GM23338 (cell line): ENCODE measurements around the gene AHI1. TPM values are rescaled to one million over a fixed set of nuclear protein-coding genes. Genes with fewer than 3 reads are reported as not detected.

Source experiments
- ATAC-seq: fragments of 200-7000 bp; cut with Tn5 transposase; 3 replicates; pipeline ENCODE4 v1.9.1; 2020
- DNase-seq: peaks from one replicate; pipeline ENCODE4 v3.0.0-alpha.2; 2015; ENCODE audit warnings: low spot score
- H2AFZ ChIP-seq: fragments of 200-600 bp; sonication (generic); 2 replicates; pipeline ENCODE4 v1.8.0; 2016; ENCODE audit warnings: antibody characterized with exemption, mild to moderate bottlenecking, moderate library complexity
- H3F3A ChIP-seq: fragments of 200-600 bp; sonication (generic); replicated peaks from 2 replicates; pipeline ENCODE4 v1.8.0; 2017; ENCODE audit warnings: antibody characterized with exemption, mixed run types, low read depth
- H3K27ac ChIP-seq: fragments of 200-600 bp; sonication (generic); 2 replicates; pipeline ENCODE4 v1.6.1; 2016; ENCODE audit warnings: low read depth
- H3K27me3 ChIP-seq: fragments of 200-600 bp; sonication (generic); 2 replicates; pipeline ENCODE4 v1.8.0; 2016; ENCODE audit warnings: mild to moderate bottlenecking, mixed run types, moderate library complexity; ENCODE audit not compliant: insufficient read depth
- H3K36me3 ChIP-seq: fragments of 200-600 bp; sonication (generic); 2 replicates; pipeline ENCODE4 v1.8.0; 2016; ENCODE audit warnings: mild to moderate bottlenecking; ENCODE audit not compliant: insufficient read depth
- H3K4me1 ChIP-seq: fragments of 200-600 bp; sonication (generic); 2 replicates; pipeline ENCODE4 v1.8.0; 2016; ENCODE audit warnings: mild to moderate bottlenecking, moderate library complexity; ENCODE audit not compliant: insufficient read depth
- H3K4me2 ChIP-seq: fragments of 200-600 bp; sonication (generic); 2 replicates; pipeline ENCODE4 v1.7.1; 2017; ENCODE audit warnings: mixed run types
- H3K4me3 ChIP-seq: fragments of 200-600 bp; sonication (generic); 2 replicates; pipeline ENCODE4 v1.6.1; 2016; ENCODE audit warnings: mixed run types
- H3K79me2 ChIP-seq: fragments of 200-600 bp; sonication (generic); replicated peaks from 2 replicates; pipeline ENCODE4 v1.8.0; 2017; ENCODE audit warnings: mild to moderate bottlenecking; ENCODE audit not compliant: insufficient read depth
- H3K9me2 ChIP-seq: fragments of 200-600 bp; sonication (generic); 2 replicates; pipeline ENCODE4 v1.8.0; 2017; ENCODE audit not compliant: insufficient read depth
- H4K20me1 ChIP-seq: fragments of 200-600 bp; sonication (generic); replicated peaks from 2 replicates; pipeline ENCODE4 v1.8.0; 2017; ENCODE audit warnings: mild to moderate bottlenecking; ENCODE audit not compliant: insufficient read depth
- H3K27ac Mint-ChIP-seq: 2 replicates; pipeline ENCODE4 v1.8.0; 2020; ENCODE audit warnings: inconsistent platforms, mild to moderate bottlenecking, moderate library complexity, mixed read lengths
- H3K27me3 Mint-ChIP-seq: 3 replicates; pipeline ENCODE4 v1.8.0; 2022; ENCODE audit warnings: low read depth, mild to moderate bottlenecking, moderate library complexity, mixed read lengths, inconsistent platforms; ENCODE audit not compliant: insufficient read depth, poor library complexity
- H3K36me3 Mint-ChIP-seq: 3 replicates; pipeline ENCODE4 v1.8.0; 2021; ENCODE audit warnings: low read depth, mild to moderate bottlenecking, inconsistent platforms, moderate library complexity, mixed read lengths
- H3K4me1 Mint-ChIP-seq: 3 replicates; pipeline ENCODE4 v1.8.0; 2020; ENCODE audit warnings: mild to moderate bottlenecking, inconsistent platforms, mixed read lengths
- H3K4me3 Mint-ChIP-seq: 3 replicates; pipeline ENCODE4 v1.8.0; 2021; ENCODE audit warnings: moderate library complexity, mild to moderate bottlenecking, inconsistent platforms, mixed read lengths
- H3K9me3 Mint-ChIP-seq: 3 replicates; pipeline ENCODE4 v1.8.0; 2020; ENCODE audit warnings: moderate library complexity, mild to moderate bottlenecking, inconsistent platforms, mixed read lengths
- CREB1 ChIP-seq: fragments of 250-450 bp; sonication (Bioruptor Pico); IDR thresholded peaks from 2 replicates; pipeline ENCODE4 v1.5.0; 2020; ENCODE audit warnings: low read depth, mild to moderate bottlenecking, moderate library complexity
- ETS1 ChIP-seq: IDR thresholded peaks from 2 replicates; pipeline ENCODE4 v1.6.1; 2016; ENCODE audit warnings: antibody characterized with exemption
- EZH2 ChIP-seq: fragments of 200-600 bp; sonication (generic); IDR thresholded peaks from one replicate; pipeline ENCODE4 v1.8.0; 2017; ENCODE audit warnings: antibody characterized with exemption, mild to moderate bottlenecking, low read depth; ENCODE audit not compliant: unreplicated experiment
- EZH2phosphoT487 ChIP-seq: fragments of 200-600 bp; sonication (generic); IDR thresholded peaks from one replicate; pipeline ENCODE4 v1.8.1; 2018; ENCODE audit warnings: antibody characterized with exemption; ENCODE audit not compliant: unreplicated experiment
- JUNB ChIP-seq: IDR thresholded peaks from one replicate; pipeline ENCODE4 v1.6.1; 2016; ENCODE audit warnings: antibody characterized with exemption; ENCODE audit not compliant: unreplicated experiment
- NANOG ChIP-seq: IDR thresholded peaks from 2 replicates; pipeline ENCODE4 v1.6.1; 2016; ENCODE audit warnings: antibody characterized with exemption, borderline replicate concordance
- POLR2AphosphoS5 ChIP-seq: IDR thresholded peaks from 2 replicates; pipeline ENCODE4 v1.6.1; 2016; ENCODE audit warnings: antibody characterized with exemption, low read depth
- STAT1 ChIP-seq: IDR thresholded peaks from one replicate; pipeline ENCODE4 v1.6.1; 2016; ENCODE audit warnings: antibody characterized with exemption; ENCODE audit not compliant: unreplicated experiment
- ZNF114 ChIP-seq: fragments of 250-450 bp; sonication (Bioruptor Pico); IDR thresholded peaks from 2 replicates; pipeline ENCODE4 v1.5.0; 2020; ENCODE audit warnings: mild to moderate bottlenecking, moderate library complexity
- ZNF331 ChIP-seq: fragments of 250-450 bp; sonication (Bioruptor Pico); IDR thresholded peaks from 2 replicates; pipeline ENCODE4 v1.5.0; 2020; ENCODE audit warnings: low read depth, mild to moderate bottlenecking, moderate library complexity
- ZNF462 ChIP-seq: fragments of 250-450 bp; sonication (Bioruptor Pico); IDR thresholded peaks from 2 replicates; pipeline ENCODE4 v1.5.0; 2020; ENCODE audit warnings: mild to moderate bottlenecking, moderate library complexity
- polyA plus RNA-seq: library from polyadenylated mRNA; unstranded; fragments of >200 nt; fragmentation: Nextera tagmentation; extraction: Ambion mirVana; gene quantifications from 2 replicates; pipeline ENCODE4 v1.2.1, GENCODE V29; 2016
- total RNA-seq: library from RNA; depleted of rRNA; stranded (reverse); fragments of >200 nt; shearing (Covaris generic); gene quantifications from 2 replicates; pipeline ENCODE4 v1.2.3, GENCODE V29; 2014
- TF ChIP-seq, protein P1 (sequence below): IDR thresholded peaks from one replicate; pipeline ENCODE4 v1.6.1; 2018; ENCODE audit warnings: antibody characterized with exemption; ENCODE audit not compliant: unreplicated experiment
- TF ChIP-seq, protein P2 (sequence below), 2 experiments: fragments of 200-600 bp in 1 of 2; sonication (generic) in 1 of 2; conservative IDR thresholded peaks; 2 replicates each; pipeline versions ENCODE4 v1.5.1 to v1.6.1; 2016 to 2017; ENCODE audit warnings: antibody characterized with exemption in 2 of 2, low read depth in 2 of 2, mild to moderate bottlenecking in 2 of 2, moderate library complexity in 1 of 2

The AHI1 gene
- total and polyA plus RNA-seq, 2 experiments from 2014 or later, result 19.8 to 72.9 TPM

GRCh38 chr6:135531954-135532490 lies 34.5 kb upstream of the AHI1 start:
- Mint-ChIP-seq H3K27me3 (no peaks in the 10 kb centered on the region), H3K36me3 (no peaks in the 10 kb centered on the region)
- no peak for TF ChIP-seq JUNB
- TF ChIP-seq, protein P1, sequence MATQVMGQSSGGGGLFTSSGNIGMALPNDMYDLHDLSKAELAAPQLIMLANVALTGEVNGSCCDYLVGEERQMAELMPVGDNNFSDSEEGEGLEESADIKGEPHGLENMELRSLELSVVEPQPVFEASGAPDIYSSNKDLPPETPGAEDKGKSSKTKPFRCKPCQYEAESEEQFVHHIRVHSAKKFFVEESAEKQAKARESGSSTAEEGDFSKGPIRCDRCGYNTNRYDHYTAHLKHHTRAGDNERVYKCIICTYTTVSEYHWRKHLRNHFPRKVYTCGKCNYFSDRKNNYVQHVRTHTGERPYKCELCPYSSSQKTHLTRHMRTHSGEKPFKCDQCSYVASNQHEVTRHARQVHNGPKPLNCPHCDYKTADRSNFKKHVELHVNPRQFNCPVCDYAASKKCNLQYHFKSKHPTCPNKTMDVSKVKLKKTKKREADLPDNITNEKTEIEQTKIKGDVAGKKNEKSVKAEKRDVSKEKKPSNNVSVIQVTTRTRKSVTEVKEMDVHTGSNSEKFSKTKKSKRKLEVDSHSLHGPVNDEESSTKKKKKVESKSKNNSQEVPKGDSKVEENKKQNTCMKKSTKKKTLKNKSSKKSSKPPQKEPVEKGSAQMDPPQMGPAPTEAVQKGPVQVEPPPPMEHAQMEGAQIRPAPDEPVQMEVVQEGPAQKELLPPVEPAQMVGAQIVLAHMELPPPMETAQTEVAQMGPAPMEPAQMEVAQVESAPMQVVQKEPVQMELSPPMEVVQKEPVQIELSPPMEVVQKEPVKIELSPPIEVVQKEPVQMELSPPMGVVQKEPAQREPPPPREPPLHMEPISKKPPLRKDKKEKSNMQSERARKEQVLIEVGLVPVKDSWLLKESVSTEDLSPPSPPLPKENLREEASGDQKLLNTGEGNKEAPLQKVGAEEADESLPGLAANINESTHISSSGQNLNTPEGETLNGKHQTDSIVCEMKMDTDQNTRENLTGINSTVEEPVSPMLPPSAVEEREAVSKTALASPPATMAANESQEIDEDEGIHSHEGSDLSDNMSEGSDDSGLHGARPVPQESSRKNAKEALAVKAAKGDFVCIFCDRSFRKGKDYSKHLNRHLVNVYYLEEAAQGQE, result no peak
- TF ChIP-seq, protein P2, sequence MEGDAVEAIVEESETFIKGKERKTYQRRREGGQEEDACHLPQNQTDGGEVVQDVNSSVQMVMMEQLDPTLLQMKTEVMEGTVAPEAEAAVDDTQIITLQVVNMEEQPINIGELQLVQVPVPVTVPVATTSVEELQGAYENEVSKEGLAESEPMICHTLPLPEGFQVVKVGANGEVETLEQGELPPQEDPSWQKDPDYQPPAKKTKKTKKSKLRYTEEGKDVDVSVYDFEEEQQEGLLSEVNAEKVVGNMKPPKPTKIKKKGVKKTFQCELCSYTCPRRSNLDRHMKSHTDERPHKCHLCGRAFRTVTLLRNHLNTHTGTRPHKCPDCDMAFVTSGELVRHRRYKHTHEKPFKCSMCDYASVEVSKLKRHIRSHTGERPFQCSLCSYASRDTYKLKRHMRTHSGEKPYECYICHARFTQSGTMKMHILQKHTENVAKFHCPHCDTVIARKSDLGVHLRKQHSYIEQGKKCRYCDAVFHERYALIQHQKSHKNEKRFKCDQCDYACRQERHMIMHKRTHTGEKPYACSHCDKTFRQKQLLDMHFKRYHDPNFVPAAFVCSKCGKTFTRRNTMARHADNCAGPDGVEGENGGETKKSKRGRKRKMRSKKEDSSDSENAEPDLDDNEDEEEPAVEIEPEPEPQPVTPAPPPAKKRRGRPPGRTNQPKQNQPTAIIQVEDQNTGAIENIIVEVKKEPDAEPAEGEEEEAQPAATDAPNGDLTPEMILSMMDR (conservative IDR thresholded peaks at IDR 0.05; ENCODE audit: low read depth in 2 of 2), result no peak
- no peak for TF ChIP-seq ZNF331
- no peak for TF ChIP-seq STAT1
- no peak for TF ChIP-seq ZNF462 (CRISPR knock-in tag)
- TF ChIP-seq ETS1, result no peak
- TF ChIP-seq POLR2AphosphoS5, result no peak
- no peak for TF ChIP-seq EZH2phosphoT487
- no peak for TF ChIP-seq CREB1 (CRISPR knock-in tag)
- no peak for TF ChIP-seq ZNF114
- no peak for TF ChIP-seq EZH2
- TF ChIP-seq NANOG, result no peak

More at GRCh38 chr6:135531954-135532490, 34.5 kb upstream of the AHI1 start:
- no peak overlapping the region for H3K4me3 Mint-ChIP-seq
- H2AFZ ChIP-seq, result no peak overlapping the region
- no peak overlapping the region for H3K4me2 ChIP-seq
- H3K4me1 ChIP-seq, result no peaks in the 10 kb centered on the region
- H3K27ac ChIP-seq, result no peak overlapping the region
- ATAC-seq (no peak), DNase-seq (no peak)
- H3F3A ChIP-seq, result no peaks in the 10 kb centered on the region
- no peaks in the 10 kb centered on the region for H3K27me3 ChIP-seq
- peaks cover 3% of the 10 kb centered on the region; the same call in 1 of the 2 replicates for H3K9me2 ChIP-seq
- H3K79me2 ChIP-seq, result no peaks in the 10 kb centered on the region
- H3K4me3 ChIP-seq, result no peak overlapping the region
- no peaks in the 10 kb centered on the region for H3K36me3 ChIP-seq
- H4K20me1 ChIP-seq, result no peaks in the 10 kb centered on the region
- H3K4me1 Mint-ChIP-seq, result peaks cover 3% of the 10 kb centered on the region; the same call in 1 of the 3 replicates
- H3K9me3 Mint-ChIP-seq, result no peaks in the 10 kb centered on the region
- no peak overlapping the region for H3K27ac Mint-ChIP-seq
